ENCODE results near the gene ARMH2. TPM values are rescaled to one million over a fixed set of nuclear protein-coding genes. Genes with fewer than 3 reads are reported as not detected.
A peak's percentile ranks its signal among the peaks of the same experiment; 100 is the strongest.

Gene ARMH2
- total and polyA plus RNA-seq, 10 of the 15 experiments (the other 5 are each of a cell fraction or from before 2014, with no cell fraction given) = 0.18 to 0.46 TPM; not detected in 8

- DNase-seq (ENCODE audit: low read depth, low spot score) (no peak), FAIRE-seq (peak; percentile 64), ATAC-seq (peak; percentile 86)
- Histone ChIP-seq H3K4me1 (ENCODE audit: control insufficient read depth, insufficient read depth, low read length) (no peaks in the 10 kb centered on the region), H3K27ac (ENCODE audit: control insufficient read depth, insufficient read depth) (no peak overlapping the region), H3K4me3 (no peak overlapping the region), H3K27me3 (replicated peaks in 1 of 2; ENCODE audit: control insufficient read depth in 2 of 2, insufficient read depth in 2 of 2, low read length in 1 of 2) (no peaks in the 10 kb centered on the region), H3K79me2 (ENCODE audit: control insufficient read depth, insufficient read depth, low read length) (no peaks in the 10 kb centered on the region), H2AFZ (ENCODE audit: control insufficient read depth, low read depth, low read length) (peak overlapping the region; percentile 58), H3K36me3 (ENCODE audit: control insufficient read depth in 2 of 2, insufficient read depth in 2 of 2, low read length in 1 of 2) (no peaks in the 10 kb centered on the region), H3K9me3 (replicated peaks; ENCODE audit: control insufficient read depth, insufficient read depth, low read length) (no peaks in the 10 kb centered on the region), H3K9ac (ENCODE audit: control insufficient read depth, insufficient read depth, low read length) (no peak overlapping the region), H4K20me1 (ENCODE audit: control insufficient read depth, insufficient read depth) (no peaks in the 10 kb centered on the region), H3K4me2 (ENCODE audit: control insufficient read depth, insufficient read depth) (no peak overlapping the region; the same call in 1 of the 2 replicates)
- ChIA-PET RAD21 (ENCODE audit: unreplicated experiment) (interaction anchor here (0.7 to 1.5 kb wide), 7 partner anchors 45 to 273 kb away, joined by 3 to 7 read pairs (median 3); no protein-coding TSS in a partner anchor), CTCF (interaction anchor here (0.6 to 4.0 kb wide), 30 partner anchors 8 to 490 kb away, joined by 3 to 45 read pairs (median 4); partner anchors contain the start of genes ALDH5A1 and GMNN), SMC1A (ENCODE audit: uncharacterized antibody, unreplicated experiment) (interaction anchor here (0.8 to 3.5 kb wide), 15 partner anchors 9 to 484 kb away, joined by 3 to 16 read pairs (median 3); partner anchors contain the start of gene C6orf62), POLR2A (interaction anchor here (0.7 kb wide), 1 partner anchor 17 kb away, joined by 3 read pairs; no protein-coding TSS in a partner anchor)
- intact Hi-C loops (cut with micrococcal nuclease; ENCODE audit: unreplicated experiment) = loop anchor here (1.0 to 5.0 kb wide), 3 partner anchors 46 to 485 kb away; no protein-coding TSS in a partner anchor
- in situ Hi-C loops (cut with MboI) = no loop called here
- WGBS (ENCODE audit: insufficient coverage, insufficient replicate concordance, low lambda C conversion rate, missing lambda C conversion rate) = 36% methylated on average over 9 of the region's 9 CpGs
- no TSS peak for BruUV-seq (replicated peaks)
- no peak for TF ChIP-seq ZNF217 (IDR thresholded peaks at IDR 0.05)
- no peak for TF ChIP-seq IRF5 (IDR thresholded peaks at IDR 0.05; ENCODE audit: borderline replicate concordance)
- no peak for TF ChIP-seq USF1 (IDR thresholded peaks at IDR 0.05; ENCODE audit: borderline replicate concordance, extremely low read length, insufficient read depth, low read depth, low read length)
- TF ChIP-seq SREBF1 (IDR thresholded peaks at IDR 0.05; ENCODE audit: low read length) = no peak
- no peak for TF ChIP-seq PRDM15 (CRISPR knock-in tag; IDR thresholded peaks at IDR 0.05)
- no peak for TF ChIP-seq GATAD2B (conservative IDR thresholded peaks at IDR 0.05; ENCODE audit: low read depth)
- no peak for TF ChIP-seq SMARCA5 (IDR thresholded peaks at IDR 0.05)
- TF ChIP-seq PBX3 (IDR thresholded peaks at IDR 0.05; ENCODE audit: insufficient replicate concordance, low read depth, low read length) = no peak
- TF ChIP-seq SIN3A (IDR thresholded peaks at IDR 0.05; ENCODE audit: low read depth, low read length) = no peak
- no peak for TF ChIP-seq SUPT20H (IDR thresholded peaks at IDR 0.05; ENCODE audit: borderline replicate concordance, control insufficient read depth, low read depth, low read length)
- TF ChIP-seq MEF2A (IDR thresholded peaks at IDR 0.05; ENCODE audit: insufficient read depth, low read depth, low read length) = no peak
- no peak for TF ChIP-seq E2F4 (IDR thresholded peaks at IDR 0.05; ENCODE audit: low read depth, low read length)
These were observed 31.8 kb downstream of the ARMH2 start for GRCh38 chr6:24766680-24767462.

Measured in GM12878 (cell line).